ENCODE data around the gene TMEM50B.
"Not testable (repeated sequence)": the region's sequence is repeated elsewhere in the genome, so short reads cannot be mapped to it uniquely, and the experiment has no call there.

The TMEM50B gene

DNA sequence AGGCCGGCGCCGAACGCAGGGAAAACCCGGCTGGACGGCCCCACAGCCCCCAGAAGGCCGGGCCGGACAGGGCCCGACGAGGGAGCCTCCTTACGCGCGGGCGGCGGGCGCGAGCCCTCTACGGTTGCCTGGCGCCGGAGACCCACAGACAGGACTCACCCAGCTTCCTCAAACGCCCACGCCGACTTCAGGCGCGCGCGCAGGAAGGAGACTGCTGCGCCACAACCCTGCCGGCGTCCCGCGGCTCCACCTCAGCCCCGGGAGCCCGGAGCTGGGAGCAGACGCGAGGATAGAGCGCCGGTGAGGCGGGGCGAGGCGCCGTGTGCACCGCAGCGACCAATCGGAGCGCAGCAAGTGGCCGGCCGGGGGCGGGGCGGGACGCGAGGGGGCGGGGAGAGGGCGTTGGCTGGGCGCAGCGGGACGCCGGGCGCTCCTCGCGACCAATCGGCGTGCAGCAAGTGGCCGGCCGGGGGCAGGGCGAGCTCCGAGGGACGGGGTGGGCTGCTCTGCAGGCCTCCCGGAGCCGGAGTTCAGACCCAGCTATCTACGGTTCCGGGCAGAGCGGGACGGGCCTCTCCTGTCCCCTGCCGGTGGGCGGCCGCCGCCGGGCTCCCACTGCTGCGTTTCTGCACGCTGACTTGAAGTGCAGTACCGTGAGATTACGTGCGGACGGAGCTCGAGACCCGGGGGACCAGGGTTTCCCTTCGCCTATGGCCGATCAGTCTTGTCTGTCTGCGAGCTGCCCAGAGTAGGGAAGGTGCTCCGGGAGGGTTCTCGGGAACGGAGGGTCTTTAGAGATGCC, at the start of gene TMEM50B:
TSS of gene TMEM50B (minus strand) at position 296 of the 802 bp plus-strand sequence. CDS start 11,089 bp downstream, outside the sequence.
- H3K27me3 ChIP-seq (ENCODE audit: control insufficient read depth, insufficient read depth, low read length), result no peaks in the 10 kb centered on the region
- H3K9ac ChIP-seq (ENCODE audit: low read length), result peak within 1 kb of the TSS; percentile 93
- H3K4me3 ChIP-seq (ENCODE audit: low read length), result peak within 1 kb of the TSS; percentile 77
- H3K9me3 ChIP-seq (ENCODE audit: control insufficient read depth, low read length), result no peaks in the 10 kb centered on the region
- no peaks in the 10 kb centered on the region for H3K36me3 ChIP-seq (ENCODE audit: control insufficient read depth, insufficient read depth, low read length)
- no peaks in the 10 kb centered on the region for H3K4me1 ChIP-seq (ENCODE audit: control insufficient read depth, insufficient read depth, low read length)

- Histone ChIP-seq H3K9ac (ENCODE audit: low read length) (no peak overlapping the region), H3K27me3 (ENCODE audit: control insufficient read depth, insufficient read depth, low read length) (no peaks in the 10 kb centered on the region), H3K4me1 (ENCODE audit: control insufficient read depth, insufficient read depth, low read length) (no peaks in the 10 kb centered on the region), H3K4me3 (ENCODE audit: low read length) (no peak overlapping the region), H3K36me3 (ENCODE audit: control insufficient read depth, insufficient read depth, low read length) (peaks cover 7% of the 10 kb centered on the region), H3K9me3 (ENCODE audit: control insufficient read depth, low read length) (no peaks in the 10 kb centered on the region)
These were observed 43.2 kb upstream of the TMEM50B start for GRCh38 chr21:33522953-33523349.

DNA sequence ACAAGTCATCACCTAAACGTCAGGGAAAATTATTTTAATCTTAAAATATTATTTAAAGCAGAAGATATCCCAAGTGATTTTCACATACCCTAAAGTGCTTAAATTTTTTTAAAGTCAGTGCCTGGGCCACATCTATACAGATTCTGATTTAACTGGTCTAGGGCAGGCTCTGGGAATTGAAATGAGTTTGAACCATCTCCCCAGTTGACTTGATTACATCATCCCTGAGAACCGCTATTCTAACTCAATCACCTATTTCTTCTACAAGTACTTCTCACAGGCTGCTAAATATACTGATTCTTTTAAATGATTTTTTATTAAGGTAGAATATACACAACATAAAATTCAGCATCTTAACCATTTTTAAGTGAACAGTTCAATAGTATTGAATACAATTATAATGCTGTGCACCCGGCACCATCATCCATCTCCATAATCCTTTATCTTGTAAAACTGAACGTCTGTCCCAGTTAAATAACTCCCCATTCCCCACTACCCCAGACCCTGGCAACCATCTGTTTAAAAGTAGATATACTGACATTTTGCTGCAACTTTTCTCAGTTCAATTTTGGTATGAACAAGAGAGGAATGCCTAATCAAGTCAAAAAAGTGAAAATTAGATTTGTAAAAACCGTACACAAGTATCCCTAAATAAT, 42.7 kb upstream of the TMEM50B start:
- Histone ChIP-seq H3K4me3 (ENCODE audit: low read length) (no peak overlapping the region), H3K36me3 (ENCODE audit: control insufficient read depth, insufficient read depth, low read length) (peaks cover 6% of the 10 kb centered on the region), H3K27me3 (ENCODE audit: control insufficient read depth, insufficient read depth, low read length) (no peaks in the 10 kb centered on the region), H3K4me1 (ENCODE audit: control insufficient read depth, insufficient read depth, low read length) (no peaks in the 10 kb centered on the region), H3K9ac (ENCODE audit: low read length) (no peak overlapping the region), H3K9me3 (ENCODE audit: control insufficient read depth, low read length) (no peaks in the 10 kb centered on the region)

- Histone ChIP-seq H3K4me1 (ENCODE audit: control insufficient read depth, insufficient read depth, low read length) (no peaks in the 10 kb centered on the region), H3K9ac (ENCODE audit: low read length) (no peak overlapping the region), H3K9me3 (ENCODE audit: control insufficient read depth, low read length) (no peaks in the 10 kb centered on the region), H3K4me3 (ENCODE audit: low read length) (no peak overlapping the region), H3K27me3 (ENCODE audit: control insufficient read depth, insufficient read depth, low read length) (no peaks in the 10 kb centered on the region), H3K36me3 (ENCODE audit: control insufficient read depth, insufficient read depth, low read length) (peaks cover 5% of the 10 kb centered on the region)
These were observed 39.1 kb upstream of the TMEM50B start for GRCh38 chr21:33518899-33519298.

DNA sequence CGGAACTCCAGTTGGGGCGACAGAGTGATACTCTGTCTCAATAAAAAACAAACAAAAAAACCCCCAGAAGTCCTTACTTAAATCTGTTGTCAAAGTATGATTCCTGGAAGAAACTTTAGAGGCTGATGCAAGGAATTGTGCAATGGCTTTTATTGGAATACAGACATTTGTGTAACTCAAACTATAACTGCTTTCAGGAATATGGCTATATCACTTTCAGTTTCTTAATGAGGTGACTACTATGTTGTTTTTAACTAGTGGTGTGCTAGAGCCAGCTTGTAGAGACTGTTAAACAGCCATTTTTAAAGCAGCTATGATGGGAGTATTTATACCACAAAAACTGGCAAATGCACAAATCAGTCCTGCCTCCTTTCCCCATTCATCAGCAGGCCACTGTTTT, 34.5 kb upstream of the TMEM50B start:
- Histone ChIP-seq H3K27me3 (ENCODE audit: control insufficient read depth, insufficient read depth, low read length) (no peaks in the 10 kb centered on the region), H3K9me3 (ENCODE audit: control insufficient read depth, low read length) (no peaks in the 10 kb centered on the region), H3K4me1 (ENCODE audit: control insufficient read depth, insufficient read depth, low read length) (no peaks in the 10 kb centered on the region), H3K9ac (ENCODE audit: low read length) (no peak overlapping the region), H3K4me3 (ENCODE audit: low read length) (no peak overlapping the region), H3K36me3 (ENCODE audit: control insufficient read depth, insufficient read depth, low read length) (peaks cover 5% of the 10 kb centered on the region)

- Histone ChIP-seq H3K4me3 (ENCODE audit: low read length) (no peak overlapping the region), H3K9ac (ENCODE audit: low read length) (no peak overlapping the region), H3K9me3 (ENCODE audit: control insufficient read depth, low read length) (no peaks in the 10 kb centered on the region), H3K36me3 (ENCODE audit: control insufficient read depth, insufficient read depth, low read length) (peaks cover 5% of the 10 kb centered on the region), H3K4me1 (ENCODE audit: control insufficient read depth, insufficient read depth, low read length) (no peaks in the 10 kb centered on the region), H3K27me3 (ENCODE audit: control insufficient read depth, insufficient read depth, low read length) (no peaks in the 10 kb centered on the region)
These were observed 32.7 kb upstream of the TMEM50B start for GRCh38 chr21:33512481-33512880.

GRCh38 chr21:33511639-33512038, 31.9 kb upstream of the TMEM50B start:
- Histone ChIP-seq H3K36me3 (ENCODE audit: control insufficient read depth, insufficient read depth, low read length) (peaks cover 5% of the 10 kb centered on the region), H3K9me3 (ENCODE audit: control insufficient read depth, low read length) (no peaks in the 10 kb centered on the region), H3K27me3 (ENCODE audit: control insufficient read depth, insufficient read depth, low read length) (no peaks in the 10 kb centered on the region), H3K4me1 (ENCODE audit: control insufficient read depth, insufficient read depth, low read length) (no peaks in the 10 kb centered on the region), H3K9ac (ENCODE audit: low read length) (no peak overlapping the region), H3K4me3 (ENCODE audit: low read length) (no peak overlapping the region)

DNA sequence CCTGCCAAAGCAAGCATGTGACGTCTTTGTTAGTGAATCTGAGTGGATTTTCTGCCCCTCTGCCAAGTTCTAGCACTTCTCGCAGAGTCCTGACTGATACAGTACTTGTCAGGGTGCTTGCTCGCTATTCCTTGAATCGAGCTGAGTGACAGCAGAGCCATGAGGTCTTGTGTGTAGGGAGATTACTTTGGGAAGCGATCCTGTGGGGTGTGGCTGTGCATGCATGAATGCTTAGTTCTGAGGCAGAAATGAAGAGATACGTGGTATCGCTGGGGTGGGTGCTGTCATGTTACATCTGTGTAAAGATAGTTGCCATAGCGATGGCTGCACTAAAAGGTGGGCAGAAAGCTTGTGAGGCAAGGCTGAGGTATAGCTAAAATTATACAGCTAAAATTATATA, 31.1 kb upstream of the TMEM50B start:
- H3K4me1 ChIP-seq (ENCODE audit: control insufficient read depth, insufficient read depth, low read length), result no peaks in the 10 kb centered on the region
- H3K27me3 ChIP-seq (ENCODE audit: control insufficient read depth, insufficient read depth, low read length), result no peaks in the 10 kb centered on the region
- H3K4me3 ChIP-seq (ENCODE audit: low read length), result no peak overlapping the region
- H3K9me3 ChIP-seq (ENCODE audit: control insufficient read depth, low read length), result no peaks in the 10 kb centered on the region
- H3K9ac ChIP-seq (ENCODE audit: low read length), result no peak overlapping the region
- no peaks in the 10 kb centered on the region for H3K36me3 ChIP-seq (ENCODE audit: control insufficient read depth, insufficient read depth, low read length)

- H3K9ac ChIP-seq (ENCODE audit: low read length); H3K9me3 ChIP-seq (ENCODE audit: control insufficient read depth, low read length); H3K4me3 ChIP-seq (ENCODE audit: low read length); H3K4me1 ChIP-seq (ENCODE audit: control insufficient read depth, insufficient read depth, low read length); H3K36me3 ChIP-seq (ENCODE audit: control insufficient read depth, insufficient read depth, low read length); H3K27me3 ChIP-seq (ENCODE audit: control insufficient read depth, insufficient read depth, low read length): not testable (repeated sequence)
These were observed 27.2 kb upstream of the TMEM50B start for GRCh38 chr21:33507003-33507402.

- H3K9ac ChIP-seq (ENCODE audit: low read length), result no peak overlapping the region
- H3K4me3 ChIP-seq (ENCODE audit: low read length), result no peak overlapping the region
- no peaks in the 10 kb centered on the region for H3K36me3 ChIP-seq (ENCODE audit: control insufficient read depth, insufficient read depth, low read length)
- no peaks in the 10 kb centered on the region for H3K9me3 ChIP-seq (ENCODE audit: control insufficient read depth, low read length)
- H3K27me3 ChIP-seq (ENCODE audit: control insufficient read depth, insufficient read depth, low read length), result no peaks in the 10 kb centered on the region
- H3K4me1 ChIP-seq (ENCODE audit: control insufficient read depth, insufficient read depth, low read length), result no peaks in the 10 kb centered on the region
These were observed 26.1 kb upstream of the TMEM50B start for GRCh38 chr21:33505833-33506232.

DNA sequence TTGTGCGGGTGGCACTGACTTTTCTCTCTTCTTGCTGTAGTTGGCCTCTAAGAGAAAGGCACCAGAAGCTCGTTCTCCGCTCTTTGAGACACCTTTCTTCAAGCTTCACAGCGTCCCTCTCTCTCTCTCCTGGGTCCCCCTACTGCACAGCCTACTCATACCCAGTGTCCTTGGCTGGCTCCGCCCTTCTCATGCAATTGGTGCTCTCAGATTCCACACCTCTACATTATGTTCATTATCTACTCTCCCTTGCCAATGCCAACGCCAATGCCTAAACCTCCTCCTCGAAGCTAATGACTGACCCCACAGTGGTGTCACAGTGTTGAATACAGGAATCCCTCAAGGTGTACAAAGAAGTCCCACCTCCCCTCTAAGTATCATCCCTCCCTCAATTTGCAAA, 16.6 kb upstream of the TMEM50B start:
- H3K4me1 ChIP-seq (ENCODE audit: control insufficient read depth, insufficient read depth, low read length), result no peaks in the 10 kb centered on the region
- no peak overlapping the region for H3K9ac ChIP-seq (ENCODE audit: low read length)
- H3K27me3 ChIP-seq (ENCODE audit: control insufficient read depth, insufficient read depth, low read length), result no peaks in the 10 kb centered on the region

GRCh38 chr21:33495743-33496142, 16.0 kb upstream of the TMEM50B start:
- Histone ChIP-seq H3K9ac (ENCODE audit: low read length) (no peak overlapping the region), H3K27me3 (ENCODE audit: control insufficient read depth, insufficient read depth, low read length) (no peaks in the 10 kb centered on the region), H3K36me3 (ENCODE audit: control insufficient read depth, insufficient read depth, low read length) (no peaks in the 10 kb centered on the region), H3K4me1 (ENCODE audit: control insufficient read depth, insufficient read depth, low read length) (no peaks in the 10 kb centered on the region), H3K9me3 (ENCODE audit: control insufficient read depth, low read length) (no peaks in the 10 kb centered on the region), H3K4me3 (ENCODE audit: low read length) (no peak overlapping the region)

More for the DNA sequence above, 16.6 kb upstream of the TMEM50B start:
- Histone ChIP-seq H3K4me3 (ENCODE audit: low read length) (no peak overlapping the region), H3K36me3 (ENCODE audit: control insufficient read depth, insufficient read depth, low read length) (no peaks in the 10 kb centered on the region), H3K9me3 (ENCODE audit: control insufficient read depth, low read length) (no peaks in the 10 kb centered on the region)
